Measurements from ENCODE around the gene LPP. TPM values are rescaled to one million over a fixed set of nuclear protein-coding genes. Genes with fewer than 3 reads are reported as not detected.

Gene LPP
- total RNA-seq, 1 donor from 2014 or later: 14.2 TPM

DNA sequence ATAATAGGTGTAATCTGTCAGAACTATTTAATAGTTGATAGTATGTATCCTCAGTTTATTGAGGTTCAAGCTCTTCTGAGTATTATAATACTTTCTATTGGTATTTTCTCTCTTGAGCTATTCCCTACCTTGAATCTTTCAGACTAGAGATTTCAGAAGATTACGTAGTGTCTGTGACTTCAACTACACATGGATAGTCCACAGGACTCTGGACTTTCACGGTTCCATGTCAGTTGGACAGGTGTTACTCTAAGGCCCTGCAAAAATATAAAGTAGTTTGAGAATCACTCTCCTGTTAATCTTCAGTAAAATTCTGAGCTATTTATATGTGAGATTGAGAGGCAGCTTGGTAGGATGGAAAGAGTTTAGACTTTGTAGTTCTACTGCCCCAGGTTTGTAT lies 664.3 kb downstream of the LPP start:
- Histone ChIP-seq H3K27me3 (ENCODE audit: control insufficient read depth, insufficient read depth, low read length) (no peaks in the 10 kb centered on the region), H3K36me3 (ENCODE audit: control insufficient read depth, insufficient read depth, low read length) (no peaks in the 10 kb centered on the region), H3K4me3 (ENCODE audit: low read depth, low read length) (no peak overlapping the region)
- TF ChIP-seq, protein P1, sequence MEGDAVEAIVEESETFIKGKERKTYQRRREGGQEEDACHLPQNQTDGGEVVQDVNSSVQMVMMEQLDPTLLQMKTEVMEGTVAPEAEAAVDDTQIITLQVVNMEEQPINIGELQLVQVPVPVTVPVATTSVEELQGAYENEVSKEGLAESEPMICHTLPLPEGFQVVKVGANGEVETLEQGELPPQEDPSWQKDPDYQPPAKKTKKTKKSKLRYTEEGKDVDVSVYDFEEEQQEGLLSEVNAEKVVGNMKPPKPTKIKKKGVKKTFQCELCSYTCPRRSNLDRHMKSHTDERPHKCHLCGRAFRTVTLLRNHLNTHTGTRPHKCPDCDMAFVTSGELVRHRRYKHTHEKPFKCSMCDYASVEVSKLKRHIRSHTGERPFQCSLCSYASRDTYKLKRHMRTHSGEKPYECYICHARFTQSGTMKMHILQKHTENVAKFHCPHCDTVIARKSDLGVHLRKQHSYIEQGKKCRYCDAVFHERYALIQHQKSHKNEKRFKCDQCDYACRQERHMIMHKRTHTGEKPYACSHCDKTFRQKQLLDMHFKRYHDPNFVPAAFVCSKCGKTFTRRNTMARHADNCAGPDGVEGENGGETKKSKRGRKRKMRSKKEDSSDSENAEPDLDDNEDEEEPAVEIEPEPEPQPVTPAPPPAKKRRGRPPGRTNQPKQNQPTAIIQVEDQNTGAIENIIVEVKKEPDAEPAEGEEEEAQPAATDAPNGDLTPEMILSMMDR (IDR thresholded peaks at IDR 0.05; ENCODE audit: insufficient read depth, low read length, severe bottlenecking): no peak
- DNase-seq (ENCODE audit: low read depth) (no peak), FAIRE-seq (no peak)

DNA sequence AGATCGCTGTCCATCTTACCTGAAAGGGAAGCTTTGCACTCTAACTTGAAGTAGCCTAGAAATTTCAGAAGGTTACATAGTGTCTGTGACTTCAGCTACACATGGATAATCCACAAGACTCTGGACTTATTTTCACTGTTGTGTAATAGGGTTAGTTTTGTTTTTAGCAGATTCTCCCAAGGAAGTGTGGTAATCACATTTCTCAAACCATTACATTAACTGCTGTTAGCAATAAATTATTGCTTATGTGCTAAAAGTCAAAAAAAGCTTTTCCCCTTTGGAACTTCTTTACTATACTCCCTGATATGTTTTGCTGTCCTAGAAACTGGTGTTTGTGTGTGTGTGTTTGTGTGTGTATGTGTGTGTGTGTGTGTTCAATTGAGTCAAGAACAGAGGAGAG lies 666.0 kb downstream of the LPP start:
- TF ChIP-seq, protein P1 (IDR thresholded peaks at IDR 0.05; ENCODE audit: insufficient read depth, low read length, severe bottlenecking): no peak
- Histone ChIP-seq H3K4me3 (ENCODE audit: low read depth, low read length) (no peak overlapping the region), H3K27me3 (ENCODE audit: control insufficient read depth, insufficient read depth, low read length) (no peaks in the 10 kb centered on the region), H3K36me3 (ENCODE audit: control insufficient read depth, insufficient read depth, low read length) (no peaks in the 10 kb centered on the region)
- FAIRE-seq: no peak
- DNase-seq (ENCODE audit: low read depth): no peak

DNA sequence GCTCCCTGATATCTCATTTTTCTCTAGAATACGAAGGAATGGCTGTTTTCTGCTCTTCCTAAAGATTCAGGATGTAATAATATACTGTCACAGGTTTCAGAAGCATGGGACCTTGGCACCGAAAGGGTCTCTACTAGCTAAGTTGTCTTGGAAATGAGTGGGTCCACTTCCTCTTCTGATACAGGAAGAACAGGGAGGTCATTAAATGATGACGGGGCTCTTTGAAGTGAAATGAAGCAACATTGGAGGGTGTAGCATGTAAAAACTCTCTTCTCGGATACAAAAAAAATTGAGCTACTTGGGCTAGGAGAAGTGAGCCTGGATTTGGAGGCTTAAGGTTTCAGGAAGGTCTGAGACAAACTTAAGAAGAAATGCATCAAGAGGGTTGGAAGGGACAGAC lies 668.0 kb downstream of the LPP start:
- Histone ChIP-seq H3K36me3 (ENCODE audit: control insufficient read depth, insufficient read depth, low read length) (no peaks in the 10 kb centered on the region), H3K27me3 (ENCODE audit: control insufficient read depth, insufficient read depth, low read length) (no peaks in the 10 kb centered on the region), H3K4me3 (ENCODE audit: low read depth, low read length) (no peak overlapping the region)
- TF ChIP-seq, protein P1 (IDR thresholded peaks at IDR 0.05; ENCODE audit: insufficient read depth, low read length, severe bottlenecking): no peak
- FAIRE-seq (no peak), DNase-seq (ENCODE audit: low read depth) (no peak)

DNA sequence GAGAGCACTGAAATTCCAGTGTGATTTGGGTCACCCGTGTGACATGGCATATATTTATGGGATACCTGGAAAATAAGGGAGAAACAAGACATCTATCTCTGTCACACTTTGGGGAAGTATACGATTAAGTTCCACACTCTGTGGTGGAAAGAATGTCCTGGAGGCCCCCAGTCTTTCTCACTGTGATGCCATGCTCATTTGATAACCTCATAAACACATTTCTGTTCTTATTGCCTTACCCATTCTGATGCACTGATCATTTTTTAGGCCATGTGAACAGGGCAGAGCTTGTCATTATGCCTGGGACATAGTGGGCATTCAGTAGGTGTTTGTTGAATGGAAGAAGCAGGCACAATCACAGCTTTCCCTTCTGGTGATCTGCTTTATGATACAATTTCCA lies 668.5 kb downstream of the LPP start:
- Histone ChIP-seq H3K36me3 (ENCODE audit: control insufficient read depth, insufficient read depth, low read length) (no peaks in the 10 kb centered on the region), H3K4me3 (ENCODE audit: low read depth, low read length) (no peak overlapping the region), H3K27me3 (ENCODE audit: control insufficient read depth, insufficient read depth, low read length) (no peaks in the 10 kb centered on the region)
- TF ChIP-seq, protein P1 (IDR thresholded peaks at IDR 0.05; ENCODE audit: insufficient read depth, low read length, severe bottlenecking): no peak
- no peak for FAIRE-seq
- no peak for DNase-seq (ENCODE audit: low read depth)

DNA sequence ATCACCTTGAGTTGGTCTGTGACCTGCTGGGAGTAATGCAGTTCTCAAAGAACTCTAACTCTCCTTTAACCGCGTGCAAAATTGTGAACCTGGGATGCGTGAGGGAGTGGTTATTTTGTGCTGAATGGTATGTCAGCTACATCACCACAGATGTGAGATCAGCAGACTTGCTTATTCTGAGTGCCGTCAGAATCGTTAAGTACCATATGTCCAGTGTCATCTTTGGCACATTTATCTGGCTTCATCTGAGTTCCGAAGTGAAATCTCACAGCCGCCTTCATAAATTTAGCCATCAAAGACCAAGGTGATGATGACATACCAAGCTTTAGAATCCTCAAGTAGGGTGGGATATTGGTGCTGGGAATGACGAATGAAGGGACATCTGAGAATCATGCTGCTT lies 670.6 kb downstream of the LPP start:
- H3K4me3 ChIP-seq (ENCODE audit: low read depth, low read length): no peak overlapping the region
- no peaks in the 10 kb centered on the region for H3K36me3 ChIP-seq (ENCODE audit: control insufficient read depth, insufficient read depth, low read length)
- no peak for FAIRE-seq
- TF ChIP-seq, protein P1 (IDR thresholded peaks at IDR 0.05; ENCODE audit: insufficient read depth, low read length, severe bottlenecking): no peak
- DNase-seq (ENCODE audit: low read depth): no peak
- H3K27me3 ChIP-seq (ENCODE audit: control insufficient read depth, insufficient read depth, low read length): no peaks in the 10 kb centered on the region

DNA sequence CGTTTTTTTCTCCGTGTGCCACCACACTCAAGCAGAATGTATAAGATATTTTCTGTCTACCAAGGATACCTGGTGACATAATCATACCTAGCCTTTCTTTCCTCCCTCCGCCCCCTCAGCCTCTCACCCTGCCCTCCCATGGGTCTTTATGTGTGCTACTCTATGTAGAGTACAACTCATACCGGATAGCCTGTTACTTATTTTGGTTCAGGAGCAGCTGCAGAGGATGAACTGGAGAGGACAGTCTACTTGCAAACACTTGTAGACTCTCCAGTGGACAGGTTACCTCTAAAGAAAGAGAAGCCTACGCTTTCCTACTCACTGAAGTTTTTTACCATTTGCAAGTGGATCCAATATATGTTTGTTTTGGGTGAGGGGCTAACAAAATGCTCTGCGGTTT lies 671.9 kb downstream of the LPP start:
- H3K4me3 ChIP-seq (ENCODE audit: low read depth, low read length): no peak overlapping the region
- DNase-seq (ENCODE audit: low read depth): no peak
- no peaks in the 10 kb centered on the region for H3K36me3 ChIP-seq (ENCODE audit: control insufficient read depth, insufficient read depth, low read length)
- no peaks in the 10 kb centered on the region for H3K27me3 ChIP-seq (ENCODE audit: control insufficient read depth, insufficient read depth, low read length)
- TF ChIP-seq, protein P1 (IDR thresholded peaks at IDR 0.05; ENCODE audit: insufficient read depth, low read length, severe bottlenecking): no peak
- FAIRE-seq: no peak
